Measurements from ENCODE around the gene PRICKLE2. TPM values are rescaled to one million over a fixed set of nuclear protein-coding genes. Genes with fewer than 3 reads are reported as not detected.
A peak's percentile ranks its signal among the peaks of the same experiment; 100 is the strongest.

The PRICKLE2 gene
- polyA plus RNA-seq, 1 experiment: 14.2 TPM

GRCh38 chr3:64196236-64196929 lies 28.9 kb downstream of the PRICKLE2 start:
- POLR2A ChIA-PET: no interaction called here
- Histone ChIP-seq H3K4me3 (ENCODE audit: low read depth, low read length) (no peak overlapping the region), H3K9me3 (ENCODE audit: control insufficient read depth, insufficient read depth, low read length) (peaks cover 3% of the 10 kb centered on the region; the same call in 1 of the 2 replicates), H3K27me3 (ENCODE audit: control insufficient read depth, insufficient read depth, low read length) (no peaks in the 10 kb centered on the region), H3K27ac (ENCODE audit: low read depth, low read length) (no peak overlapping the region)
- CTCF ChIA-PET: interaction anchor here (1.1 to 1.2 kb wide), 2 partner anchors 35 to 112 kb away, joined by 3 read pairs; no protein-coding TSS in a partner anchor
- TF ChIP-seq CTCF (IDR thresholded peaks at IDR 0.05; ENCODE audit: low read depth, low read length): no peak
- no peak for DNase-seq (ENCODE audit: low read depth, low spot score)

- no peak for TF ChIP-seq CTCF (IDR thresholded peaks at IDR 0.05; ENCODE audit: low read depth, low read length)
- Histone ChIP-seq H3K9me3 (ENCODE audit: control insufficient read depth, insufficient read depth, low read length) (peaks cover 3% of the 10 kb centered on the region; the same call in 1 of the 2 replicates), H3K27ac (ENCODE audit: low read depth, low read length) (no peak overlapping the region), H3K27me3 (ENCODE audit: control insufficient read depth, insufficient read depth, low read length) (no peaks in the 10 kb centered on the region), H3K4me3 (ENCODE audit: low read depth, low read length) (no peak overlapping the region)
- ChIA-PET POLR2A (no interaction called here), CTCF (interaction anchor here (1.1 to 1.2 kb wide), 3 partner anchors 34 to 289 kb away, joined by 3 read pairs; no protein-coding TSS in a partner anchor)
- no peak for DNase-seq (ENCODE audit: low read depth, low spot score)
Observed at GRCh38 chr3:64195789-64196188, 29.5 kb downstream of the PRICKLE2 start.

- peak overlapping the region; percentile 58 for H3K27ac ChIP-seq (ENCODE audit: low read depth, low read length)
- peaks cover 3% of the 10 kb centered on the region; the same call in 1 of the 2 replicates for H3K9me3 ChIP-seq (ENCODE audit: control insufficient read depth, insufficient read depth, low read length)
- no peak for TF ChIP-seq CTCF (IDR thresholded peaks at IDR 0.05; ENCODE audit: low read depth, low read length)
- POLR2A ChIA-PET: no interaction called here
- CTCF ChIA-PET: no interaction called here
- no peak overlapping the region for H3K4me3 ChIP-seq (ENCODE audit: low read depth, low read length)
- H3K27me3 ChIP-seq (ENCODE audit: control insufficient read depth, insufficient read depth, low read length): no peaks in the 10 kb centered on the region
- DNase-seq (ENCODE audit: low read depth, low spot score): no peak
Observed at GRCh38 chr3:64191822-64192221, 33.4 kb downstream of the PRICKLE2 start.

- ChIA-PET POLR2A (interaction anchor here (0.7 to 1.0 kb wide), 2 partner anchors 48 to 245 kb away, joined by 3 read pairs; no protein-coding TSS in a partner anchor), CTCF (no interaction called here)
- peak overlapping the region; percentile 71 for H3K27ac ChIP-seq (ENCODE audit: low read depth, low read length)
Observed at GRCh38 chr3:64190517-64191515, 34.5 kb downstream of the PRICKLE2 start.

More at GRCh38 chr3:64190517-64191515, 34.5 kb downstream of the PRICKLE2 start:
- Histone ChIP-seq H3K4me3 (ENCODE audit: low read depth, low read length) (no peak overlapping the region), H3K9me3 (ENCODE audit: control insufficient read depth, insufficient read depth, low read length) (peaks cover 3% of the 10 kb centered on the region; the same call in 1 of the 2 replicates), H3K27me3 (ENCODE audit: control insufficient read depth, insufficient read depth, low read length) (no peaks in the 10 kb centered on the region)
- no peak for TF ChIP-seq CTCF (IDR thresholded peaks at IDR 0.05; ENCODE audit: low read depth, low read length)
- DNase-seq (ENCODE audit: low read depth, low spot score): peak; percentile 65

Measured in AG04450 (cell line).